ENCODE data around the gene FEZ2. TPM values are rescaled to one million over a fixed set of nuclear protein-coding genes. Genes with fewer than 3 reads are reported as not detected.
A peak's percentile ranks its signal among the peaks of the same experiment; 100 is the strongest.

The FEZ2 gene
- total and polyA plus RNA-seq, 3 experiments from 2014 or later, result 3.1 to 8.1 (median 6.9) TPM

DNA sequence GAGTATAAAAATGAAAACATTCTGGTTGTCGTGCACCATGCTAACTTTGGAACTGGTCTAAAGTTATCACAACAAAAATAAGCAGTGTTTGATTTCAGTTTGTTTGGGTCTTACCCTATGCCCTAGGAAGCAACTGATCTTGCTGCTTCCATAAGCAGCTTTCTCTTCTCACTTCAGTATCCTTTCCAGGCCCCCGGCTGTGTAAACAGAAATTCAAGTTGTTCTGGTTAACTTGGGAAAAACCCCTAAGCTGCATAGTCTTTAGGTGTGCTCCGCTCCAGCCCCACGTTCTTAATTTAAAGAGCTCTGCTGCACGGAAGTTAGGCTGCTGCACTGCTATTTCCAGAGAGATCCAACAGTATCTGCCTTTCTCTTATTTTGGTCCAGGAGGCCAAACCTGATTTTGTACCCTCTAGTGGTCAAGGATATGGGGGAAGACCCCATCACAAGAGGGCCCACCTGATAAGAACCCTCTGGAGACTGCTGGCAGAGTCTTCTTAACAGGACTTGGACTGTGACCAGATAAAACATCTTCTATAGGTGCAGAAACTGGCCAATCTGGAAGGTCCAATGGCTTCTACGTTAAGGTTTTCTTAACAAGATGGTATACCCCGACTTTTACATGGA is 69.1 kb downstream of the FEZ2 start:
- H3K4me3 Mint-ChIP-seq, result no peak overlapping the region

DNA sequence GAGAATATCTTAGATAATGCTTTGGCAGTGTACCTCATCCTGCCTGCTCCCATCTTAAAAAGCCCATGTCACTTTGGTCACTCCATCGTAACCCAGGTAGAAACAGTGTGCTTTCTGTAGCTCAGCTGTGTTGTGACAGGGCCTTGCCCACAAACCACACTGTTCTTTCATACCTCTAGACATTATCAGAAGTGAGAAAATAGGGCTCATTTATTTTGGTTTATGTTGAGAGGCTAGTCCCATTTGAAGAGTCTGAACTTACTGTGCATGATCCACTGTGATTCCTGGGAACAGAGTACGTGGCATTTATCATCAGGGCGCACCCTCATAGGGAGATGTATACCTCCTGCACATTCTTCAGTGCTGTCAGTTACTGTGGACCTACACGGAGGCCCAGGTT is 69.7 kb downstream of the FEZ2 start:
- H3K9me3 Mint-ChIP-seq, result no peaks in the 10 kb centered on the region
- H3K27me3 ChIP-seq (ENCODE audit: insufficient read depth, low read length, poor library complexity, severe bottlenecking), result no peaks in the 10 kb centered on the region
- no peak overlapping the region for H3K4me3 ChIP-seq (ENCODE audit: low read length)
- H3K36me3 Mint-ChIP-seq, result peaks cover 0 to 41% (median 9%) of the 10 kb centered on the region in 3 donors
- no peaks in the 10 kb centered on the region for H3K27me3 Mint-ChIP-seq
- no peak for DNase-seq
- no peaks in the 10 kb centered on the region for H3K9me3 ChIP-seq (ENCODE audit: low read length)
- no peaks in the 10 kb centered on the region for H3K4me1 Mint-ChIP-seq
- CTCF ChIA-PET, result no interaction called here
- H3K27ac ChIP-seq (ENCODE audit: low read depth, low read length), result no peak overlapping the region
- H3K27ac Mint-ChIP-seq, result no peak overlapping the region
- no peaks in the 10 kb centered on the region for H3K36me3 ChIP-seq (ENCODE audit: insufficient read depth, low read length)
- POLR2A ChIA-PET, result no interaction called here
- no peaks in the 10 kb centered on the region for H3K4me1 ChIP-seq (ENCODE audit: insufficient read depth, low read length)
- no peak overlapping the region for H3K4me3 Mint-ChIP-seq

More for the DNA sequence above, 69.1 kb downstream of the FEZ2 start:
- DNase-seq, result no peak
- H3K27me3 Mint-ChIP-seq, result no peaks in the 10 kb centered on the region
- ChIA-PET POLR2A (no interaction called here), CTCF (no interaction called here)
- H3K36me3 ChIP-seq (ENCODE audit: insufficient read depth, low read length), result no peaks in the 10 kb centered on the region
- H3K27ac Mint-ChIP-seq, result peak overlapping the region in 1 of 8 donors; percentile 29
- H3K4me3 ChIP-seq (ENCODE audit: low read length), result no peak overlapping the region
- H3K9me3 Mint-ChIP-seq, result no peaks in the 10 kb centered on the region
- H3K9me3 ChIP-seq (ENCODE audit: low read length), result no peaks in the 10 kb centered on the region
- H3K4me1 ChIP-seq (ENCODE audit: insufficient read depth, low read length), result no peaks in the 10 kb centered on the region
- no peaks in the 10 kb centered on the region for H3K4me1 Mint-ChIP-seq
- no peak overlapping the region for H3K27ac ChIP-seq (ENCODE audit: low read depth, low read length)
- peaks cover 0 to 35% (median 9%) of the 10 kb centered on the region in 3 donors for H3K36me3 Mint-ChIP-seq
- no peaks in the 10 kb centered on the region for H3K27me3 ChIP-seq (ENCODE audit: insufficient read depth, low read length, poor library complexity, severe bottlenecking)

DNA sequence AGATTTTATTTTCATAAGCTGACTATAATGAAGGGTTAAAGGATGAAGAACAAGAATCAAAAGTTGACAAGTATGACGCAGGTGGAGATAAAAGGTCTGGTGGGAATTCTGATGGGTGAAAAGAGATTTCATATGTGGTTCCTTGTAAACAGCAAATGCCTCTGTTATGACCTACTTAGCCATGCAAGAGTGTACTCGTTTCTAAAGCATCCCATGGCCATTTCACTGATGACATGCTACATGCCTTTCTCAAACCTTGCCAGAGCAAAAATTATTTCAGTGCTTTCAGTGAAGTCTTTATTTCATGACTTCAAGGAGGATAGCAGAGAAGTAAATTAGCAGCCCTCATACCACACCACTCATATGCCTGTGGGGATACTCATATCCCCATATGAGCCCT is 71.7 kb downstream of the FEZ2 start:
- no peak for DNase-seq
- Mint-ChIP-seq H3K4me1 (no peaks in the 10 kb centered on the region), H3K27ac (no peak overlapping the region), H3K4me3 (no peak overlapping the region), H3K36me3 (peaks cover 0 to 57% (median 13%) of the 10 kb centered on the region in 3 donors), H3K27me3 (no peaks in the 10 kb centered on the region), H3K9me3 (no peaks in the 10 kb centered on the region)
- no peak overlapping the region for H3K4me3 ChIP-seq (ENCODE audit: low read length)
- POLR2A ChIA-PET, result no interaction called here
- CTCF ChIA-PET, result no interaction called here
- no peaks in the 10 kb centered on the region for H3K36me3 ChIP-seq (ENCODE audit: insufficient read depth, low read length)
- no peak overlapping the region for H3K27ac ChIP-seq (ENCODE audit: low read depth, low read length)
- H3K9me3 ChIP-seq (ENCODE audit: low read length), result no peaks in the 10 kb centered on the region
- H3K4me1 ChIP-seq (ENCODE audit: insufficient read depth, low read length), result no peaks in the 10 kb centered on the region
- no peaks in the 10 kb centered on the region for H3K27me3 ChIP-seq (ENCODE audit: insufficient read depth, low read length, poor library complexity, severe bottlenecking)

DNA sequence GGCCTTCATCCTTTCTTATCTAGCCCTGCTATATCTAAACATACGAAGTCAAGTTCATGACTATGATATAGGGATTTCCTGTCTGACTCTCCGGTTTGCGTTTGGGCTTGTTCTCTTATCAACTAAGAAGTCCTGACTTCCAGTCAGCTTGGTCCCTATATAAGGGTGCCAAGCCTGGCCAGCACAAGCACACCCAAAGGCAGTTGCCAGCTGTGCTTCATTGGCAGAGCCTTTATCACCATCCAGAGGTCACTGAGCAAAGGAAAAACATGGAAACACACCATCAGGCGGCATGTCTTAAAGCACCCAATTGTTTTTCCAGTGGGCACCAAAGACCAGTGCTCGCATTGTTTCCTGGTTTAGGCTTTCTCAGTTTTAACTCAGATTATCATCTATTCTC is 72.7 kb downstream of the FEZ2 start:
- no peaks in the 10 kb centered on the region for H3K4me1 ChIP-seq (ENCODE audit: insufficient read depth, low read length)
- DNase-seq, result no peak
- Mint-ChIP-seq H3K27me3 (no peaks in the 10 kb centered on the region), H3K9me3 (no peaks in the 10 kb centered on the region), H3K36me3 (peaks cover 0 to 64% (median 13%) of the 10 kb centered on the region in 3 donors), H3K4me1 (no peaks in the 10 kb centered on the region), H3K4me3 (no peak overlapping the region), H3K27ac (no peak overlapping the region)
- ChIA-PET POLR2A (no interaction called here), CTCF (no interaction called here)
- no peaks in the 10 kb centered on the region for H3K27me3 ChIP-seq (ENCODE audit: insufficient read depth, low read length, poor library complexity, severe bottlenecking)
- no peaks in the 10 kb centered on the region for H3K9me3 ChIP-seq (ENCODE audit: low read length)
- no peaks in the 10 kb centered on the region for H3K36me3 ChIP-seq (ENCODE audit: insufficient read depth, low read length)
- no peak overlapping the region for H3K4me3 ChIP-seq (ENCODE audit: low read length)
- no peak overlapping the region for H3K27ac ChIP-seq (ENCODE audit: low read depth, low read length)

DNA sequence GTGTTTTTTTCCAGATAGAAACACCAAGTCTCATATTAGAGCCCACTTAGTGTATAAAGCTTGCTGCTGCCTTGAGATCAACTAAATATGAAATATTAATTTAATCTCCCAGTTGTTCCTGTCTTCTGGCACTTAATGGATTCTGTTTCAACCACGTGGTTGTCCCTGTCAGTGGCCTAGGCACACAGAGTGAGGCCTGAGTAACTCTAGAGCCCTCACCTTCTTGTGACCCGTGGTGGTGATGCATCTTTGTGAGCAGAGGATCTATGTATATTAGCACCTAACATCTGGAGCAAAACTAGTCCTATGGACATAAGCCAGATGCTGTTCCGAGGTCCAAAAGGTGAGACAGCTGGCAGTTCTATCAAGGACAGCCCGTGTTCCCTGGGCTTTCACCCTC is 74.8 kb downstream of the FEZ2 start:
- CTCF ChIA-PET, result interaction anchor here (1.2 kb wide), 1 partner anchor 10 kb away, joined by 3 read pairs; no protein-coding TSS in a partner anchor

DNA sequence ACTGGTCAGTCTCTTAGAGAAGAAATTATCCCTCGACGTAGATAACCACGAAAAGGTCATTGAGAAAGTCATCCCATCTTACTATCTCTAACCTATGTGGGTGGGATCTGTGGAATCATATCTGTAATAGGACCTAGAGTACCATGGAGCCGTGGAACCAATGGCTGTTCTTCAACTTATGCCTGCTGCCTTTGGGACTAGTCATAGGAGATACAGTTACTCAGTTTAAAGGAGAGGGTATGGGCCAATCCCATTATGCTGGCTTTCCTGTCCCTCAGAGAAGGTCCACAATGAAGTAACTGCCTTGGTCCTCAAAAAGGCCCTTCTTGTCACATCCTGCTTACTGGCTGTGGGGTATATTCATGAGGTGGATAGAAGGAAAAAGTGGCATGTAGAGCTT is 77.5 kb downstream of the FEZ2 start:
- peaks cover 5 to 79% (median 23%) of the 10 kb centered on the region in 3 donors for H3K36me3 Mint-ChIP-seq
- DNase-seq, result no peak
- Histone ChIP-seq H3K4me1 (ENCODE audit: insufficient read depth, low read length) (no peaks in the 10 kb centered on the region), H3K27ac (ENCODE audit: low read depth, low read length) (no peak overlapping the region), H3K4me3 (ENCODE audit: low read length) (no peak overlapping the region), H3K27me3 (ENCODE audit: insufficient read depth, low read length, poor library complexity, severe bottlenecking) (no peaks in the 10 kb centered on the region), H3K9me3 (ENCODE audit: low read length) (no peaks in the 10 kb centered on the region), H3K36me3 (ENCODE audit: insufficient read depth, low read length) (no peaks in the 10 kb centered on the region)
- no peaks in the 10 kb centered on the region for H3K27me3 Mint-ChIP-seq
- H3K4me3 Mint-ChIP-seq, result no peak overlapping the region
- H3K27ac Mint-ChIP-seq, result peak overlapping the region in 1 of 8 donors; percentile 7
- ChIA-PET POLR2A (no interaction called here), CTCF (no interaction called here)
- no peaks in the 10 kb centered on the region for H3K9me3 Mint-ChIP-seq
- H3K4me1 Mint-ChIP-seq, result no peaks in the 10 kb centered on the region

More for the DNA sequence above, 74.8 kb downstream of the FEZ2 start:
- Mint-ChIP-seq H3K9me3 (no peaks in the 10 kb centered on the region), H3K27me3 (no peaks in the 10 kb centered on the region), H3K4me3 (no peak overlapping the region), H3K4me1 (no peaks in the 10 kb centered on the region), H3K27ac (peak overlapping the region in 1 of 8 donors; percentile 28), H3K36me3 (peaks cover 0 to 75% (median 16%) of the 10 kb centered on the region in 3 donors)
- Histone ChIP-seq H3K4me3 (ENCODE audit: low read length) (no peak overlapping the region), H3K27ac (ENCODE audit: low read depth, low read length) (no peak overlapping the region), H3K36me3 (ENCODE audit: insufficient read depth, low read length) (no peaks in the 10 kb centered on the region), H3K9me3 (ENCODE audit: low read length) (no peaks in the 10 kb centered on the region), H3K27me3 (ENCODE audit: insufficient read depth, low read length, poor library complexity, severe bottlenecking) (no peaks in the 10 kb centered on the region), H3K4me1 (ENCODE audit: insufficient read depth, low read length) (no peaks in the 10 kb centered on the region)
- POLR2A ChIA-PET, result no interaction called here
- no peak for DNase-seq

DNA sequence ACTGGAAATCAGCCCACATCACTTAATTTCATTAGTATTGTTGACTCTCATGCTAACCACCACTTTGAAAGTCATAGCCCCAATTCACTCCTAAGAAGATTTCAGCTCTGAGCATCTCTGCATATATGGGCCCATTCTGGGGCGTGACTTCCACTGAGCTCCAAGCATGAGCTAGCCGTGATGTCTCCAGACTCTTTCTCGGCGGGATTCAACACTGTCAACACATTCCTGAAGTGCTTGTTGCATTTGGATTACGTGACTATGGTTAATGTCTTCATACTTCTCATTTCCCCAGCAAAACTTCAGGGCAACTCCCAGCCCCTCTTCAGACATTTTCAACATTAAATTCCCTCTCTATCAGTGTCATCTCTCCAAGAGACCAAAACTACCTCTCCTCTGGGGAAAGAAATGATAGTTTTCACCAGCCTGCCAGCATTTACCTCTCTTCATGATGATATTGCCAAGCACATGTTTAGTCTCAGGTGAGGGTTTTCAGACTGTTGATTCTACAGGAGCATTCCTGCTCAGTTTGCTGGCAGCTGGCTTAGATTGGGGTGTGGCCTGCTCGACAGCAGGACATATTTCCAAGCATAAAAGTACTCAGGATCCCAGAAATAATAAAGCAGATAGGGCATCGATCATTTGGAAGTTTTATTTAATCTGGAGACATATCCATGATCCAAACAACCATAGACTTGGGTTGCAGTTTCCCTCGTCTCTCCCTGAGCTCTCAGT is 81.7 kb downstream of the FEZ2 start:
- no peak for DNase-seq
- Mint-ChIP-seq H3K4me1 (no peaks in the 10 kb centered on the region), H3K36me3 (peaks cover 12 to 72% (median 22%) of the 10 kb centered on the region in 3 donors), H3K27me3 (no peaks in the 10 kb centered on the region), H3K27ac (peak overlapping the region in 1 of 8 donors; percentile 13), H3K4me3 (peak overlapping the region in 1 of 7 donors; percentile 3), H3K9me3 (no peaks in the 10 kb centered on the region)
- Histone ChIP-seq H3K9me3 (ENCODE audit: low read length) (no peaks in the 10 kb centered on the region), H3K4me1 (ENCODE audit: insufficient read depth, low read length) (no peaks in the 10 kb centered on the region), H3K36me3 (ENCODE audit: insufficient read depth, low read length) (no peaks in the 10 kb centered on the region), H3K27me3 (ENCODE audit: insufficient read depth, low read length, poor library complexity, severe bottlenecking) (no peaks in the 10 kb centered on the region), H3K4me3 (ENCODE audit: low read length) (no peak overlapping the region), H3K27ac (ENCODE audit: low read depth, low read length) (no peak overlapping the region)
- CTCF ChIA-PET, result interaction anchor here (0.9 kb wide), 1 partner anchor 11 kb away, joined by 3 read pairs; no protein-coding TSS in a partner anchor
- POLR2A ChIA-PET, result no interaction called here

DNA sequence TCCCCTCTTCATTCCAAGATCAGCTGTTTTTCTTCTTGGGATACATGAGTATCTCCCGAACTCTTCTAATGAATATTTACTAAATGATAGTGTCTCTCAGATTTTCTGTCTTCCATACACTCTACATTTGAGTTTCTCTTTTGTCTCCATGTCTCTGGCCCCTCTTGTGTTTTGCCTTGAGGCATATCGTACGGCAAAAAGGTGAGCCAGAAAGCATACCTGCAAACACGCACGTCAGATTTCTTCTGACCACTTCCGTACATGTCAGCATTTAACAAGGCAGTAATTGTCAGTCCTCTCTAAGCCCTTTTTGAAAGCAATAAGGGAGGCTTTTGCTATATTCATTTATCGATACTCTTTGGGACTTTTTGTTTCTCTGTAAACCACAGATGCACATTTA is 82.4 kb downstream of the FEZ2 start:
- Histone ChIP-seq H3K9me3 (ENCODE audit: low read length) (no peaks in the 10 kb centered on the region), H3K36me3 (ENCODE audit: insufficient read depth, low read length) (no peaks in the 10 kb centered on the region), H3K4me1 (ENCODE audit: insufficient read depth, low read length) (no peaks in the 10 kb centered on the region), H3K4me3 (ENCODE audit: low read length) (no peak overlapping the region), H3K27ac (ENCODE audit: low read depth, low read length) (no peak overlapping the region), H3K27me3 (ENCODE audit: insufficient read depth, low read length, poor library complexity, severe bottlenecking) (no peaks in the 10 kb centered on the region)
- Mint-ChIP-seq H3K27me3 (no peaks in the 10 kb centered on the region), H3K36me3 (peaks cover 12 to 64% (median 22%) of the 10 kb centered on the region in 3 donors), H3K4me3 (no peak overlapping the region), H3K27ac (peak overlapping the region in 1 of 8 donors; percentile 26), H3K9me3 (no peaks in the 10 kb centered on the region), H3K4me1 (no peaks in the 10 kb centered on the region)
- CTCF ChIA-PET, result interaction anchor here (0.9 kb wide), 1 partner anchor 12 kb away, joined by 3 read pairs; no protein-coding TSS in a partner anchor
- no peak for DNase-seq
- POLR2A ChIA-PET, result no interaction called here
